Hepatocyte (in vitro differentiated cells): ENCODE measurements around the gene SELENOM. TPM values are rescaled to one million over a fixed set of nuclear protein-coding genes. Genes with fewer than 3 reads are reported as not detected.
A peak's percentile ranks its signal among the peaks of the same experiment; 100 is the strongest.

ENCODE experiments used
- DNase-seq: peaks from one replicate; pipeline ENCODE4 v3.0.0-alpha.2; 2016; ENCODE audit warnings: low spot score
- H2AFZ ChIP-seq: fragments of 200-600 bp; sonication (generic); 2 replicates; pipeline ENCODE4 v1.6.0; 2016; ENCODE audit warnings: antibody characterized with exemption, mild to moderate bottlenecking
- H3K27ac ChIP-seq: fragments of 200-600 bp; sonication (generic); 2 replicates; pipeline ENCODE4 v1.5.1; 2016; ENCODE audit warnings: mild to moderate bottlenecking
- H3K27me3 ChIP-seq: fragments of 200-600 bp; sonication (generic); 2 replicates; pipeline ENCODE4 v1.6.1; 2016
- H3K36me3 ChIP-seq: fragments of 200-600 bp; sonication (generic); replicated peaks from 2 replicates; pipeline ENCODE4 v1.5.1; 2016; ENCODE audit warnings: low read depth; ENCODE audit not compliant: insufficient read depth
- H3K4me1 ChIP-seq: fragments of 200-600 bp; sonication (generic); 2 replicates; pipeline ENCODE4 v1.5.1; 2016; ENCODE audit warnings: mild to moderate bottlenecking, moderate library complexity; ENCODE audit not compliant: insufficient read depth
- H3K4me2 ChIP-seq: fragments of 200-600 bp; sonication (generic); 2 replicates; pipeline ENCODE4 v1.6.0; 2016
- H3K4me3 ChIP-seq: fragments of 200-600 bp; sonication (generic); 2 replicates; pipeline ENCODE4 v1.5.1; 2016; ENCODE audit warnings: mild to moderate bottlenecking
- H3K79me2 ChIP-seq: fragments of 200-600 bp; sonication (generic); 2 replicates; pipeline ENCODE4 v1.6.0; 2017; ENCODE audit warnings: mild to moderate bottlenecking
- H3K9me2 ChIP-seq: fragments of 200-600 bp; sonication (generic); replicated peaks from 2 replicates; pipeline ENCODE4 v1.6.0; 2017; ENCODE audit warnings: mild to moderate bottlenecking; ENCODE audit not compliant: insufficient read depth
- H3K9me3 ChIP-seq: fragments of 200-600 bp; sonication (generic); 2 replicates; pipeline ENCODE4 v1.5.1; 2016; ENCODE audit warnings: low read depth, mild to moderate bottlenecking
- H4K20me1 ChIP-seq: fragments of 200-600 bp; sonication (generic); 2 replicates; pipeline ENCODE4 v1.6.0; 2016; ENCODE audit warnings: mild to moderate bottlenecking; ENCODE audit not compliant: insufficient read depth, poor library complexity, severe bottlenecking
- CTCF ChIP-seq: fragments of 200-600 bp; sonication (generic); IDR thresholded peaks from 2 replicates; pipeline ENCODE4 v1.5.1; 2016; ENCODE audit warnings: antibody characterized with exemption, mild to moderate bottlenecking; ENCODE audit not compliant: poor library complexity
- EZH2 ChIP-seq: fragments of 200-600 bp; sonication (generic); IDR thresholded peaks from 2 replicates; pipeline ENCODE4 v1.6.1; 2016; ENCODE audit warnings: antibody characterized with exemption, mild to moderate bottlenecking, borderline replicate concordance
- EZH2phosphoT487 ChIP-seq: fragments of 200-600 bp; sonication (generic); IDR thresholded peaks from one replicate; pipeline ENCODE4 v1.6.1; 2018; ENCODE audit warnings: antibody characterized with exemption, mild to moderate bottlenecking, low read depth, moderate library complexity; ENCODE audit not compliant: unreplicated experiment, severe bottlenecking
- WGBS: methylation state at CpG from one replicate; pipeline ENCODE4 v1.1.6; 2016; ENCODE audit warnings: low lambda C conversion rate; ENCODE audit errors: missing lambda C conversion rate; 5-methylcytosine and 5-hydroxymethylcytosine counted together
- polyA plus RNA-seq: library from polyadenylated mRNA; unstranded; fragments of >200 nt; fragmentation: Nextera tagmentation; extraction: Ambion mirVana; gene quantifications from 2 replicates; pipeline ENCODE4 v1.2.1, GENCODE V29; 2016
- total RNA-seq: library from RNA; depleted of rRNA; stranded (reverse); fragments of >200 nt; gene quantifications from 2 replicates; pipeline ENCODE4 v1.2.3, GENCODE V29; 2014

Gene SELENOM
- total and polyA plus RNA-seq, 2 experiments from 2014 or later, result 130 to 240 TPM

GRCh38 chr22:31081963-31082605 is 25.3 kb downstream of the SELENOM start:
- peaks cover 44% of the 10 kb centered on the region for H3K79me2 ChIP-seq
- no peaks in the 10 kb centered on the region for H3K27me3 ChIP-seq
- H3K4me2 ChIP-seq, result peak overlapping the region; percentile 89
- peaks cover 49% of the 10 kb centered on the region for H3K4me1 ChIP-seq
- peak overlapping the region; percentile 61 for H3K4me3 ChIP-seq
- H3K27ac ChIP-seq, result peak overlapping the region; percentile 91
- DNase-seq, result no peak
- H4K20me1 ChIP-seq, result no peaks in the 10 kb centered on the region
- H3K9me2 ChIP-seq, result no peaks in the 10 kb centered on the region
- H2AFZ ChIP-seq, result no peak overlapping the region
- no peak for TF ChIP-seq EZH2phosphoT487
- no peak for TF ChIP-seq CTCF
- TF ChIP-seq EZH2, result no peak
- no peaks in the 10 kb centered on the region for H3K36me3 ChIP-seq
- 83% methylated on average over 6 of the region's 6 CpGs for WGBS
- H3K9me3 ChIP-seq, result no peaks in the 10 kb centered on the region

GRCh38 chr22:31080848-31081649 is 26.3 kb downstream of the SELENOM start, which contains the start of gene SMTN:
Gene SMTN, plus strand, starts transcription at chr22:31081318. Its CDS starts 1,941 bp downstream, at chr22:31083259.
- Histone ChIP-seq H3K4me2 (peak within 1 kb of the TSS; percentile 89), H3K9me3 (no peaks in the 10 kb centered on the region), H3K79me2 (peaks cover 40% of the 10 kb centered on the region), H3K4me3 (peak within 1 kb of the TSS; percentile 61), H3K36me3 (no peaks in the 10 kb centered on the region), H3K27me3 (no peaks in the 10 kb centered on the region), H3K9me2 (no peaks in the 10 kb centered on the region), H4K20me1 (no peaks in the 10 kb centered on the region), H3K4me1 (peaks cover 49% of the 10 kb centered on the region), H2AFZ (peak within 1 kb of the TSS; percentile 35), H3K27ac (peak within 1 kb of the TSS; percentile 96)
- WGBS, result 2% methylated on average over 58 of the region's 63 CpGs
- DNase-seq, result peak; percentile 97
- TF ChIP-seq EZH2phosphoT487 (no peak), EZH2 (no peak), CTCF (no peak)

GRCh38 chr22:31080164-31080847 is 27.1 kb downstream of the SELENOM start:
- Histone ChIP-seq H4K20me1 (no peaks in the 10 kb centered on the region), H3K79me2 (peaks cover 33% of the 10 kb centered on the region), H3K9me3 (no peaks in the 10 kb centered on the region), H2AFZ (peak overlapping the region; percentile 35), H3K4me3 (peak overlapping the region; percentile 27), H3K27ac (peak overlapping the region; percentile 96), H3K9me2 (no peaks in the 10 kb centered on the region), H3K4me1 (peaks cover 49% of the 10 kb centered on the region), H3K4me2 (peak overlapping the region; percentile 75), H3K36me3 (no peaks in the 10 kb centered on the region), H3K27me3 (no peaks in the 10 kb centered on the region)
- WGBS, result 40% methylated on average over 5 of the region's 5 CpGs
- TF ChIP-seq EZH2 (no peak), EZH2phosphoT487 (no peak), CTCF (no peak)
- DNase-seq, result no peak
